COR-L47 (cell line): ENCODE data around the gene ZNF175.

Source experiments
- DNase-seq: peaks from one replicate; lab custom pipeline; 2025; lab: John Stamatoyannopoulos, UW

ZNF175 gene

DNA sequence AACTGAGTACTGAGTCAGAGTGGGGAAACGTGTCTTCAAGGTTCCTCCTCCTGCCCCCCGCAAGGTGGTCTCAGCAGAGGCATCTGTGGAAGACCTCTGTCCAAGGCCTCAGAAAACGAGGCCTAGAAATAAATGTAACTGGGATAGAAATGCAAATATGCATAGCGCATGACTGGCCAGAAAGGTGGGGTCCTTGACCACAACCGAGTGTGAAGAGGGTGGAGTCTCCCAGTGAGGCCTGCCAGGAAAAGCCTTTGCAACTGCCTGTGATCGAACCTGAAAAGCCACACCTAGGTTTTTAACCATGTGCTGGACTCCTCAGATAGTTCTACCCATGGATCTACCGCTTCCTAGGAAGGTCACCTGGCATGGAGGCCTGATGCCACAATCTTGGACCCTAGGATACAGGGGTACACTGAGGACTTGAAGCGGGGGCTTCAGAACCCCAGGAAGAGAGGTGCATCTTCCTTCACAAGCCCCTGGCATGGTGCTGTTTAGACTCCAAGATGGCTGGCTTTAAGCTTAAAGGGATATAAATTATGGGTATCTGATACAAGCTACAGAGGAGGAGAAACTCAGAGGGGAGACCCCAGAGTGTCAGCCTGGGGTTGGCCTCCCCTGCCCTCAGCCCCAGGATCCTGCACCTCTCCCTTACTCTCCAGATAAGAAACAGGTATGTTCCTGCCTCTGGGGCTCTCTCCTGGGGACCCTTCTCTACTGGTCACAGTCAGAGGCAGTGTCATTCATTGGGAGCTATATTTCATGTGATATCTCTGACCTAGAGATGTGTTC lies 21.4 kb upstream of the ZNF175 start:
- DNase-seq = no peak

DNA sequence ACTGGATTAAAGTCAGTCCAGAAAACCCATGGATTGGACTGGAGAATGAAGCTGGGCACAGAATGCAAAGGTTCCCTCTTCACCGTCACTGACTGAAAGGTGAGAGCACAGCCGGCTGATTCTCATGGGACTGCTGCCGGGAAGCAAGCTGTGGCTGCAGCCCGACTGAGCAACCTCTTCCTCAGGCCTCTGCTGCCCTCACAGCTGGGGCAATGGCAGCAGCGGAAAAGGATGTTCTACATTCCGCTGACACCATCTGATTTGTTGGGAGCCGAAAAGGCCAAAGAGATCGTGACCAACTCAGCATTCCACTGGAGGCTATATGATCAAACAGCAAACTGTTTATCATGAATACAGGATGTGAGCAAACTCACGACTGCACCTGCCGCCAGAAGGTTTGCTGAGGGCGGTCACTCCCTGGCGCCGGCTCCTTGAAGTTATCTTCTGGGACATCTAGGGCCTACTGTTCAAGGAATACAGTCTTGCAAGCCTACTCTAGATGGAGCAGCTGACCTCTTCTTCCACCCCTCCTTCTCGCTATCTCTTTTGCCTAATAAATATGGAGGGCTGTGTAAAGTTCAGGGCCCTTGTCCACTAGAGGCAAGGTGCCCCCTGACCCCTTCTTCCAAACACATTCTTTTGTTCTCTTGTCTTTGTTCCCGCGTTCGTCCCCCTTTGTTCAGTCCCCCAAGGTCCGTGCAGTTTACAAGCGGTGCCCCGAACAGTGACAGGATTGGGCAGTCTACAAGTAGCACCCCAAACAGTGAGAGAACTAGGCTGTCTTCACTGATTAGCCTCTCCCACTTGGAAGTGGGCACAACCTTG lies 20.0 kb upstream of the ZNF175 start:
- DNase-seq = no peak

DNA sequence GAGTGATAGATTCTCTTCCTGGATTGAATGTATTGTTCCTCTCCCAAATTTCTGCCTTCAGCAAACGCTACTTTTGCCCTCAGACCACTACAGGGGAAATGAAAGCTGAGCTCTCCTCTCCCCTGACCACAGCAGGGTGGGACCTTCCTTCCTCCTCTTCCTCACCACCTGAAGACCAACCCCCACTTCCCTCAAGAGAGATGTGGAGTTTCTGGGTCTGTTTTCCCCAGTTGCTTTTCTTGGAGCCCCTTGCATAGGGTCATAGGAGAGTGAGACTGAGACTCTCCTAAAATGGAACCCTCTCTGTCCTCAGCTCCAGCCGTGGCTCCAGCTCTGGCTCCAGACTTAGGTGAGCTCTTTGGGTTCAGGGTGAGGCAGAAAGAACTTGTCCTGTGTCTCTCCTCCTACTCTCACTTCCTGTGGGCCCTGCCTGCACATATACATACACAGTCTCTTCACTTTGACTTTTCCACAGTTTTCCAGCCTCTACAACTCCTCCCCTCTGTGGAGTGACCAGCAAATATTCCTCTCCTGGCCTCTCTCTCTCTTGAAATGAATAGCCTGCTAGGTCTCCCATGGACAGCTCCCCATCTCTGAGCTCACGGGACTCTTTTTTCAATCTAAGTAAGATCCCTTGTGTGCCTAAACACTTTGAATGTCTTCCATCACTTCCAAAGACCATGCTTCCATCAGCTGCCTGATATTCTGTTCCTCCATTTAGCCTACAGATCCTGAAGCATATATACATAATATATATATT lies 19.2 kb upstream of the ZNF175 start:
- DNase-seq = no peak

DNA sequence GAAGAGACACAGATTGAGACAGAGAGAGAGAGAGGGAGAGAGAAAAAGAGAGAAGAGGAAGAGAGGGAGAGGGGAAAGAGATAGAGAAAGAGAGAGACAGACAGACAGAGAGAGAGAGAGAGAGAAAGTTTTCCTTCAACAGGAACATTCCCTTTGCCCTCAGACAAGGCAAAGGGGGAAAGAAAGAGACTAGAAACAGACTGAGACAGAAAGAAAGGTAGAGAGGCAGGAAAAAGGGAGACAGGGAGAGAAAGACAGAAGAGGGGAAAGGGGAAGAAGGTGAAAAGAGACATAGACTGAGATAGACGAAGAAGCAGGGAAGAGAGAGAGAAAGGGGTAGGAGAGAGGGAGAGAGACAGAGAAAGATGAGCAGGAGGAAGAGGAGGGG lies 18.5 kb upstream of the ZNF175 start:
- DNase-seq = no peak

DNA sequence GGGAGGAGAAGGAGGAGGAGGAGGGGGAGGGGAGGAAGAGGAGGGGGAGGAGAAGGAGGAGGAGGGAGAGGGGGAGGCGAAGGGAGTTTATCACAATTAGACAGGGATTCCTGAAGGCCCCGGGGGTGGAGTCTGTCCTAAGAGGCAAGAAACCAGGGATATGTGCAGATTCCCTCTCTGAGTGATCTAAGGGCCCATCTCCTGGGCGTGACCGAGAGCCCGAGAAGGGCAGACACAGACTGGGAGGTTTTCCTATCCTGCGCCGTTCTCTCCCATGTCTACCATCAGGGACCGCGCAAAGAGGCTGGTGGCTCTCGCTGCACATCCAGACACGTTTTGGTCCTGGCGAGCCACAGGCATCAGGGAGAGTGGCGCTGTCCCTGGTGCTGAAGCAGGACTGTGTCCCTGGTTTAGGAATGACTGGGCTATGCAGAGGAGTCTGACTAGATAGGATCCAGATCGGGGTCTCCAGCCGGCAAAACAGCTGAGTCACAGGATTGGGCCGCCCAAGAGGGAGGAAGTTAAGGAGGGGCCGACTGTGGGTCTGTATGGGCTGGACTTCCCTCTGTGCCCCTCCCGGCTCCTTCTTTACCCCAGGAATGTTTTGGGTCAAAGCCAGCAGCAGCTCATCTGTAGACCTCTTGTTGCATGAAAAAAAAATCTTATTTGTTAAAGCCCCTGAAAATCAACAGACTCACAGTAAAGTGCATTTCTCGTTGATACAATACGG lies 17.9 kb upstream of the ZNF175 start:
- no peak for DNase-seq

DNA sequence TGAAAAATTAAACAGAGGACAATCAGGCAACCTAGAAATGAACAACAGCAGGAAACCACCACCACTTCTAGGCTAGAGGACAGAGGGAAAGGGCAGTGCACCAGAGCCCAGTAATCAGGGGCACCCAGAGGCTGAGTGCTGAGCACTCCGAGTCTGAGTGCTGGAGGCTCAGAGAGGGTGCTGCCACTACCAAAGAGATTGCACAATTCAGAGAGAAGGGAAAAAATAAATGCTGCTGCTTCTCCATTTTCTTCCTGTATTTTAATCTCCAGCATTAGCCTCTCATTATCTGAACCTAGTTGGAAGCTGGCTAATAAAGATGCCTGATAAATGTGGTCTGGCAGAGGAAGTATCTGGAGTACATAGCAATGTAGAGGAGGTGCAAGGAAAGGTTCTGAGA lies 11.8 kb upstream of the ZNF175 start:
- DNase-seq = no peak

DNA sequence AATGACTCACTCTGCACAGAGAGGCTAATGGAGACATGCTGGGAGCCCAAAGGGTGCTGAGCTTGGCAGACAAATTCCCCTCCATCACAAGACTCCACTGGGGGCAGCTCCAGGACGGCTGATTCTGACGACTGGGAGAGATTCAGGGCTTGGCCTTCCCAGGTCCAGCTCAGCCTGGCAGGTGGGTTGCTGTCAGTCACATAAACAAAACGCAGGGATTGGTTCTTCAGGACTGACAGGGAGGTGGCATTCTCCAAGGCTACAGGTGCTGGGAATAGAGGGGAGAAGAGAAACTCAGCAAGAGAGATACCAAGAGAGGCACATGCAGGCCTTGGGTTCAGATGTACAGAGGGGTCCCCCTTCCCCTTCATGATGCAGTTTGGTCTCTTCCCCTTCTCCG lies 10.7 kb upstream of the ZNF175 start:
- DNase-seq = no peak

DNA sequence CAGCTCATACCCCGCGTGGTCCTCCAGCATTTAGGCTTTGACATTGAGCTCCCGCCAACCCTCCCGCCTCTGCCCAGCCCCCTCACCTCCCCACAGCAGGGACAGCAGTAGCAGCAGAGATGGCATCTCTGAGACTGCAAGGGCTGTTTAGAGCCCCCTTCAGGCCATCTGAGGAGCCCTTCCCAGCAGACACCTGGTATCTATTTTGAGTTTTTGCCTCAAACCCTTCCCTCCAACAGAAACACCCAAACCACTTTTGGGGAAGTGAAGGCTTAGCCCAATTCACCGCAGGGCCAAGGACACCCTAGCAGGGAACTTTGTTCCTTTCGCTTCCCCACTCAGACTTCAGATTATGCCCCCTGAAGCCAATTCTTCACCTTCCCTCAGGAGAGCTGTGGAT lies 6.3 kb upstream of the ZNF175 start:
- DNase-seq = no peak

DNA sequence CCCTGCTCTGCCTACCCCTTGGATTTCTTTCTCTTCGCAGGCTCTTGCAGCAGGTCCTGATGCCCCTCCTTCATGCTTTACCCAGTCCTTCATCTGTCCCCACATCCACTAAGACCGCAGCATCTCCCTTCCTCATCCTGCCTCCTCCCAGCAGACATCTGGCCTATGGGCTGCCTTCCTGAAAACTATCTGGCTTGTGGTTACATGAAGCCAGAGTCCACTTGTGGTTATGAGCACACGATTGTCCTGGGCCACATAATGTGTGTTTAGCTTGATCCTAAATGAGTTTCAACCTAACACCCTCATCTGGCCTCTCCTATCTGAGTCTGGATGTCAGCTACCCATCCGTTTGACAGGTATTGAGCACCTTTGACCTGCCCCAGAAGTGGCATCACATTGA lies 5.5 kb upstream of the ZNF175 start:
- DNase-seq = no peak

DNA sequence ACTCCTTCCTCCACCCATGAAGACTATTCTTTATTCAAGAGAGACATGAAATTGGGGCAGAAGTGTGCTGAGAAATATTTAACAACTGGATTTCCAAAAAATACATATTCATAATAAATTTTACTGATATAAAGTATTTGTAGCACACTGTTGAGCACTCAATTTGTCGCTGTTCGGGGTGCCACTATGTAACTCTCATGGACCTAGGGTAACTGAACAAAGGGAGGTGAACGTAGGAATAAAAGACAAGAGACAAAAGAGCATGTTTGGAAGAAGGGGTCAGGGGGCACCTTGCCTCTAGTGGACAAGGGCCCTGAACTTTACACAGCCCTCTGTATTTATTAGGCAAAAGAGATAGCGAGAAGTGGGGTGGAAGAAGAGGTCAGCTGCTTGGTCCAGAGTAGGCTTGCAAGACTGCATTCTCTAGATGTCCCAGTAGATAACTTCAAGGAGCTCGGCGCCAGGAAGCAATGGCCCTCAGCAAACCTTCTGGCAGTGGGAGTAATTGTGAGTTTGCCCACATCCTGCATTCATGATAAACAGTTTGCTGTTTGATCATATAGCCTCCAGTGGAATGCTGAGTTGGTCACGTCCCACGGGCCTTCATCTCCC lies 4.5 kb upstream of the ZNF175 start:
- DNase-seq = no peak

DNA sequence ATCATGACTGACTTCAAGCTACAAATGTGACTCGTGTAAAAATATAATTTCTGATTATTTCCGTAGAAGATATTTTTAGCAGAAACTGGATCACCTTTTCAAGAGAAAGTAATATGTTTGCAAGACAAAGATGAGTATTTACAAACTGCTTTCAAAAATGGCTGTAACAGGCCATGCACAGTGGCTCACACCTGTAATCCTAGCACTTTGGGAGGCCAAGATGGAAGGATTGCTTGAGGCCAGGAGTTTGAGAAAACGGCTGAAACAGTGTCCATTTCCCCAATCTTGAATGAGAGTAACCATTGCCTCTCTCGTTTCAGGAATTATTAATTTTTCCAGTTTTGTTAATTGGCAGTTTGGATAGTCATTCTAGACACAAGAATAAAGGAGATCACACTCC lies 3.5 kb upstream of the ZNF175 start:
- no peak for DNase-seq

DNA sequence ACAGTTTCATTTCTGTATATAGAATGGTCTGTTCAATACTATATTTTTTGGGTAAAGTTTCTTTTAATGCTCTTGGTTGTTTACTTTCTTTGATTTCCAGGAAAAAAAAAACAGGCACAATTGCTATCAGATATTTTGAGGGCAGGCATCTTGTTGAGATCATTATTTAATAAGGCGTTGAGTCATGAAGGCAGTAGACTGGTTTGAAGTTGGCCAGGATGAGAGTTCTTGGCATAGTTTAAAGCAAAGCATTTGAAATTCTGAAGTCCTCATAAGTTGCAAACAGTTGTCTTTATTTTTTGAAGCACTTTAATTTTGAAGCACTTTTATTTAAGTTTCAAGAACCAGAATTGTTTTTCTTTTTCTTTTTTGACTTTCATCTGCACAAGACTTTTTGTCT lies 2.6 kb upstream of the ZNF175 start:
- no peak for DNase-seq

DNA sequence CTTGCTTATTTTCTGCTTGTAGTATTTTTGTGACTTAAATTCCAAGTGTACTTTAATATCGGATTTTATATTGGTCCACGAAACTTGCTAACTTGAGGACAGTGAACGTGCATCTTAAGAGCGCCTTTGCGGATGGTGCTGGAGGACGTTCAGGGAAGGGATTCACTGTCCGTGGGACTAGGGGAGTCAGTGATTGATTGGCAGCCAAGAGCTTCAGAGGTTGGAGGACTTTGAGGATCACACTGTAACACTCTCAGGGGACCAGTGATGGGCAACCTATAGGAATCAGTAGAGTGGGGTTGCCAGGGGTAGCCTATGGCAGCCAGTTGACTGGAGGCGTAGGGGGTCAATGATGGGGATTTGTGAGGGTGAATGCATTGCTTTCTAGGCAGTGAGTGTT lies 516 bp downstream of the ZNF175 start:
- no peak for DNase-seq

DNA sequence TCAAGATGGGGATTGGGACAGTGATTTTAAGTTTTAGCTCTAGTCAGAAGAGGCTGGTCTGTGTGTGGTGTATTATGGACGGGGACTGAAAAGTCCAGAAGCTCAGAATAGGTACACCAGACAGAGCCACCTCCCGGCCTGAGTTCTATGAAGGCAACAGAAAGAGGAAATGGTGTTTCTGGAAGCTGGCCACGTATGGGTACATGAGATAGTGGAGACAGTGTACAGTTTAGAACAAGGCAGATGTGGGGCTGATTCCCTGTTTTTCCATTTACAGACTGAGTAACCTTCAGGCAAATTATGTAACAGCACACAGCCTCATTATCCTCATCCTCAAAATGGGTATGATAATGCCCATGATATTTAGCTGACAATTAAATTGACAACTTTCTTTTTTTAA lies 1.3 kb downstream of the ZNF175 start:
- no peak for DNase-seq

DNA sequence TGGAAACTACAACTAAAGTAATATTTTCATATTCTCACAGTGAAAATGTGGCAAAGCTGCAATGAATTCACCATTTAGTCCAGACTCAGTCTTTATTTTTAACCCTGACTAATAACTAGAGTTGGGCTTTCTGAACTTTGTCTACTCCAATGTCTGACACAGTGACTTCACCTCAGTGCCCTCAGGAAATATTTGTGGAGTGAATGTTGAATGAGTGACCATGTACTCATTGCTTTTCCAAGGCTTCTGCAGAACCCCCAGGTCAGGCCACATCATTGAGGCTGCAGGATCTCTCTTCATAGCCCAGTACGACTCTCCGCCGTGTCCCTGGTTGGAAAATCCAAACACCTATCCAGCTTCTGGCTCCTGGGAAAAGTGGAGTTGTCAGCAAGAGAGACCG lies 1.8 kb downstream of the ZNF175 start:
- no peak for DNase-seq

DNA sequence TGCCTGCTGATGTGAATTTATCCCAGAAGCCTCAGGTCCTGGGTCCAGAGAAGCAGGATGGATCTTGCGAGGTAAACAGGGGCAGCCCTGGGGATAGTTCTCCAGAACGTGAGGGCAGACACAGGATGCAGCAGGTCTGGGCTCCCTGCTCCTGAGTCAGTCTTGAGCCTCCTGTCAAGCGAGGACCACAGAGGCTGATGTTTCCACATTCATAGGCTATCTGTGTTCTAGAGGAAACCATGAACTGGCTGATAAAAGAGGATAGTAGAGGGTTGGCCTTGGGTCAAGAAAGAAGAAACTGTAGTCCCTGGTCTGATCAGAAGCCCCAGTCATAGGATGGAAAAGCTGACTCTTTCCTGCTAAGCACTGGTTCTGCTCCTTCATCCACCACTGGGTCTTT lies 2.2 kb downstream of the ZNF175 start:
- no peak for DNase-seq

DNA sequence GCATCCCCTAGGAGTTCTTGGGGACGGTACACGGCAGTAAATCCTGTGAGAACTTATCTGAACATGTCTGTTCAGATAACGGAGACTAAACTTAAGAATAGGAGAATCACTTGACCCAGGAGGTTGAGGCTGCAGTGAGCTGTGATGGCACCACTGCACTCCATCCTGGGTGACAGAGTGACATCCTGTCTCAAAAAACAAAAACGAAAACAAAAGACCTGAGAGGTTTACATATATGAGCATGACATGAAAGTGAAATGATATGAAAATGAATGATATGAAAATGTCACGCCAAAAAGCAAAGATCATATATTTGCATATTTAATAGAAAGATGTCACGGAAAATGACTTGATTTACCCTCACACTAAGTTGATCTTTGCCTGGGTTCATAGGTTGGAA lies 5.8 kb downstream of the ZNF175 start:
- no peak for DNase-seq

DNA sequence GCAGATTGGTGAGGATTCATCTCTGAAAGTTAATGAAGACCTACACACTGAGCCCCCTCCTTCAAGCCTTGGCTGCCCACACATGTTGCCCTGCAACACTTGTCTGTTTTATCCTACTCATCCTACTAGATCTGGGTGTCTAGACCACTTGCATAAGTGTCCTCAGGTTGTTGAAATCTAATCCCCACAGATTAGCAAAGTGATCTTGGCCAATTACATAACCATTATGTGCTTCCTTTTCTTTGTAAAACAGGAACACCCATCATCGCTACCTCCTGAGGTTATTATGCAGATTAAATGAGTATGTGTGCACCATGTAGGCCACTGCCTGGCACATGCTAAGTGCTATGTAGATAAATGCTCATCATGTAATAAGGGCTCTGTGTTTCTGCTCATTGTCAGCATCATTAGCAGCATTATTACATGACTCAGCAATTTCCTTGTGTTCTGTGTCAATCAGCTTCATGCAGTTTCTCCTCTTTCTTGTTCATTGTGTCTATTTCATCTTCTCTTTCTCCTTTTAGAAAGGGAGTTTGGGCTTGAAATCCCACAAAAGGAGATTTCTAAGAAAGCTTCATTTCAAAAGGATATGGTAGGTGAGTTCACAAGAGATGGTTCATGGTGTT lies 15.1 kb downstream of the ZNF175 start:
- no peak for DNase-seq

DNA sequence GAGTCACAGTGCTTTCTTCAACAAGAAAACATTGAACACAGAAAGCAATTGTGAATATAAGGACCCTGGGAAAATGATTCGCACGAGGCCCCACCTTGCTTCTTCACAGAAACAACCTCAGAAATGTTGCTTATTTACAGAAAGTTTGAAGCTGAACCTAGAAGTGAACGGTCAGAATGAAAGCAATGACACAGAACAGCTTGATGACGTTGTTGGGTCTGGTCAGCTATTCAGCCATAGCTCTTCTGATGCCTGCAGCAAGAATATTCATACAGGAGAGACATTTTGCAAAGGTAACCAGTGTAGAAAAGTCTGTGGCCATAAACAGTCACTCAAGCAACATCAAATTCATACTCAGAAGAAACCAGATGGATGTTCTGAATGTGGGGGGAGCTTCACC lies 15.7 kb downstream of the ZNF175 start:
- DNase-seq = no peak

DNA sequence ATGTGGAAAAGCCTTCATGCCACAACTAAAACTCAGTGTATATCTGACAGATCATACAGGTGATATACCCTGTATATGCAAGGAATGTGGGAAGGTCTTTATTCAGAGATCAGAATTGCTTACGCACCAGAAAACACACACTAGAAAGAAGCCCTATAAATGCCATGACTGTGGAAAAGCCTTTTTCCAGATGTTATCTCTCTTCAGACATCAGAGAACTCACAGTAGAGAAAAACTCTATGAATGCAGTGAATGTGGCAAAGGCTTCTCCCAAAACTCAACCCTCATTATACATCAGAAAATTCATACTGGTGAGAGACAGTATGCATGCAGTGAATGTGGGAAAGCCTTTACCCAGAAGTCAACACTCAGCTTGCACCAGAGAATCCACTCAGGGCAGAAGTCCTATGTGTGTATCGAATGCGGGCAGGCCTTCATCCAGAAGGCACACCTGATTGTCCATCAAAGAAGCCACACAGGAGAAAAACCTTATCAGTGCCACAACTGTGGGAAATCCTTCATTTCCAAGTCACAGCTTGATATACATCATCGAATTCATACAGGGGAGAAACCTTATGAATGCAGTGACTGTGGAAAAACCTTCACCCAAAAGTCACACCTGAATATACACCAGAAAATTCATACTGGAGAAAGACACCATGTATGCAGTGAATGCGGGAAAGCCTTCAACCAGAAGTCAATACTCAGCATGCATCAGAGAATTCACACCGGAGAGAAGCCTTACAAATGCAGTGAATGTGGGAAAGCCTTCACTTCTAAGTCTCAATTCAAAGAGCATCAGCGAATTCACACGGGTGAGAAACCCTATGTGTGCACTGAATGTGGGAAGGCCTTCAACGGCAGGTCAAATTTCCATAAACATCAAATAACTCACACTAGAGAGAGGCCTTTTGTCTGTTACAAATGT lies 16.4 kb downstream of the ZNF175 start:
- no peak for DNase-seq
